PC-9 (cell line): ENCODE results near the gene MED26. TPM values are rescaled to one million over a fixed set of nuclear protein-coding genes. Genes with fewer than 3 reads are reported as not detected.
A peak's percentile ranks its signal among the peaks of the same experiment; 100 is the strongest.

Experiments used
- BruUV-seq: library from RNA; stranded (reverse); fragments of 400-500 nt; replicated peaks from 2 replicates; lab custom pipeline; 2021; lab: Mats Ljungman, UMichigan
- CTCF ChIA-PET: fragments of 300-600 bp; sonication (Branson Sonifier 250); formaldehyde crosslinking; loops from one replicate; lab custom pipeline; 2022; ENCODE audit warnings: antibody characterized with exemption; lab: Charles Lee
- POLR2A ChIA-PET: fragments of 300-600 bp; sonication (Branson Sonifier 250); formaldehyde crosslinking; loops from one replicate; lab custom pipeline; 2022; ENCODE audit warnings: antibody characterized with exemption; ENCODE audit not compliant: unreplicated experiment; lab: Charles Lee
- DNase-seq, 2 experiments: peaks; one replicate each; pipeline versions ENCODE4 v3.0.0 to v3.0.0-alpha.2; 2015 to 2022; ENCODE audit warnings: mixed read lengths in 1 of 2
- H2AFZ ChIP-seq: fragments of 200-600 bp; sonication (generic); 2 replicates; pipeline ENCODE4 v1.8.1; 2017; ENCODE audit warnings: antibody characterized with exemption
- H3F3A ChIP-seq: fragments of 200-600 bp; sonication (generic); 2 replicates; pipeline ENCODE4 v1.8.1; 2017; ENCODE audit warnings: antibody characterized with exemption, mild to moderate bottlenecking, low read depth; ENCODE audit not compliant: insufficient read depth
- H3K27ac ChIP-seq: fragments of 200-600 bp; sonication (generic); 2 replicates; pipeline ENCODE4 v1.6.1; 2016; ENCODE audit warnings: mixed run types
- H3K27me3 ChIP-seq: fragments of 200-600 bp; sonication (generic); 2 replicates; pipeline ENCODE4 v1.6.1; 2016; ENCODE audit warnings: low read depth, mixed run types; ENCODE audit not compliant: insufficient read depth
- H3K36me3 ChIP-seq: fragments of 200-600 bp; sonication (generic); 2 replicates; pipeline ENCODE4 v1.6.1; 2016; ENCODE audit warnings: low read depth, mixed run types
- H3K4me1 ChIP-seq: fragments of 200-600 bp; sonication (generic); replicated peaks from 2 replicates; pipeline ENCODE4 v1.6.1; 2016; ENCODE audit warnings: mixed run types; ENCODE audit not compliant: insufficient read depth
- H3K4me2 ChIP-seq: fragments of 200-600 bp; sonication (generic); 2 replicates; pipeline ENCODE4 v1.6.1; 2017; ENCODE audit warnings: mixed run types
- H3K4me3 ChIP-seq: fragments of 200-600 bp; sonication (generic); 2 replicates; pipeline ENCODE4 v1.6.1; 2016; ENCODE audit warnings: mixed run types
- H3K79me2 ChIP-seq: fragments of 200-600 bp; sonication (generic); 2 replicates; pipeline ENCODE4 v1.6.1; 2017; ENCODE audit warnings: low read depth, mixed run types
- H3K9me2 ChIP-seq: fragments of 200-600 bp; sonication (generic); 2 replicates; pipeline ENCODE4 v1.8.1; 2017; ENCODE audit warnings: mild to moderate bottlenecking; ENCODE audit not compliant: insufficient read depth
- H3K9me3 ChIP-seq: fragments of 200-600 bp; sonication (generic); 2 replicates; pipeline ENCODE4 v1.8.1; 2016; ENCODE audit warnings: low read depth; ENCODE audit not compliant: insufficient read depth
- H4K20me1 ChIP-seq: fragments of 200-600 bp; sonication (generic); 2 replicates; pipeline ENCODE4 v1.8.1; 2017; ENCODE audit not compliant: insufficient read depth
- CTCF ChIP-seq: fragments of 200-600 bp; sonication (generic); conservative IDR thresholded peaks from 2 replicates; pipeline ENCODE4 v1.6.1; 2017; ENCODE audit warnings: mixed run types, antibody characterized with exemption, mild to moderate bottlenecking, moderate library complexity
- EZH2 ChIP-seq: fragments of 200-600 bp; sonication (generic); IDR thresholded peaks from 2 replicates; pipeline ENCODE4 v1.8.0; 2017; ENCODE audit warnings: antibody characterized with exemption, low read depth
- intact Hi-C: fragments of 100-400 bp; cut with micrococcal nuclease; formaldehyde crosslinking; loops from one replicate; pipeline ENCODE4 v1.10.0; 2022; ENCODE audit not compliant: unreplicated experiment
- total RNA-seq: library from RNA; stranded (reverse); gene quantifications from 2 replicates; pipeline ENCODE4 v1.2.3, GENCODE V29; 2021

MED26 gene
- total RNA-seq, 1 experiment from 2014 or later = 11.9 TPM

GRCh38 chr19:16668176-16668575 is 40.2 kb upstream of the MED26 start:
- no peaks in the 10 kb centered on the region for H3K9me2 ChIP-seq
- no peak for DNase-seq
- POLR2A ChIA-PET = interaction anchor here (0.7 kb wide), 1 partner anchor 362 kb away, joined by 10 read pairs; no protein-coding TSS in a partner anchor
- no peaks in the 10 kb centered on the region for H3K9me3 ChIP-seq
- no peaks in the 10 kb centered on the region for H4K20me1 ChIP-seq
- H3K27ac ChIP-seq = no peak overlapping the region
- no peaks in the 10 kb centered on the region for H3K36me3 ChIP-seq
- H3K4me2 ChIP-seq = no peak overlapping the region
- CTCF ChIA-PET = no interaction called here
- no peak overlapping the region for H2AFZ ChIP-seq
- H3K4me1 ChIP-seq = peaks cover 8% of the 10 kb centered on the region; the same call in 1 of the 2 replicates
- H3K79me2 ChIP-seq = no peaks in the 10 kb centered on the region
- TF ChIP-seq EZH2 = no peak
- no peak for TF ChIP-seq CTCF
- BruUV-seq = no TSS peak
- no peak overlapping the region for H3K4me3 ChIP-seq
- intact Hi-C loops = no loop called here
- H3F3A ChIP-seq = no peaks in the 10 kb centered on the region
- H3K27me3 ChIP-seq = no peaks in the 10 kb centered on the region

DNA sequence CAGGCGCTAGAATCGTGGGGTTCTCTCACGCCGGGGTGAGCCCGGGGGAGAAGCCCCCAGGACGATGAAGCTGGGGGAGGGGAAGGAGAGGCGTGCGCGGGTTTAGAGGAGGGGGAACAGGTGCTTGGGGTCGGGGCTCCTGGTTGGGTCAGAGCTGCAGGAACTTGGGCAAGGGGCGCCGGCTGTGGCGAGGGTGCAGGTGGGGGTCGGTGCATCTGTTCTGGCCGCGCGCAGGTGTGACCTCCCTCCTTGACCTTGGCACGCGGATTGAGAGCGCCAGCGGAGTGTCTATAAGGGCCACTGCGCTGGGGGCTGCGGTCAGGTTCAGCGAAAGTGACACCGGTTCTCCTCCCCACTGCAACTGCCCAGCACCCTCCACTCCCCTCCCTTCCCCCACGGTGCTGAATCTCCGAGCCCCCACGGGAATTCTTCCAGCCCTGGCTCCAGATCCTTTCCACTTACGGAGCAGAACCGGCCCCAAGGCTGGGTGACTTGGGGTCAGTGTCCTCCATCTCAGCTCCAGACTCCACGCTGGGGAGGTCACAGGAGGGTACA is 33.6 kb upstream of the MED26 start:
- Histone ChIP-seq H3K4me1 (peaks cover 22% of the 10 kb centered on the region), H3K79me2 (peaks cover 31% of the 10 kb centered on the region), H2AFZ (peak overlapping the region; percentile 98), H3K4me3 (peak overlapping the region; percentile 92), H3K9me3 (no peaks in the 10 kb centered on the region), H4K20me1 (peaks cover 29% of the 10 kb centered on the region), H3K4me2 (peak overlapping the region; percentile 98), H3K27me3 (no peaks in the 10 kb centered on the region), H3K9me2 (no peaks in the 10 kb centered on the region), H3K36me3 (peaks cover 6% of the 10 kb centered on the region; the same call in 1 of the 2 replicates), H3F3A (peaks cover 5% of the 10 kb centered on the region; the same call in 1 of the 2 replicates), H3K27ac (no peak overlapping the region)
- DNase-seq = no peak
- ChIA-PET CTCF (interaction anchor here (0.6 to 0.7 kb wide), 2 partner anchors 10 to 52 kb away, joined by 3 to 6 read pairs; no protein-coding TSS in a partner anchor), POLR2A (interaction anchor here (0.6 kb wide), 1 partner anchor 54 kb away, joined by 3 read pairs; no protein-coding TSS in a partner anchor)
- intact Hi-C loops = no loop called here
- no TSS peak for BruUV-seq
- TF ChIP-seq EZH2 (no peak), CTCF (no peak)

GRCh38 chr19:16660763-16661479 is 32.9 kb upstream of the MED26 start, which contains the start of gene TMEM38A:
Gene TMEM38A, plus strand, starts transcription at chr19:16661139. Its CDS starts 79 bp downstream, at chr19:16661218.
- H3K9me2 ChIP-seq = no peaks in the 10 kb centered on the region

More at GRCh38 chr19:16660763-16661479, 32.9 kb upstream of the MED26 start, which contains the start of gene TMEM38A:
- H4K20me1 ChIP-seq = peaks cover 35% of the 10 kb centered on the region
- TF ChIP-seq CTCF (no peak), EZH2 (no peak)
- H3K36me3 ChIP-seq = peaks cover 7% of the 10 kb centered on the region; the same call in 1 of the 2 replicates
- peak in 1 of 2 experiments; percentile 80 for DNase-seq
- H2AFZ ChIP-seq = peak within 1 kb of the TSS; percentile 98
- ChIA-PET POLR2A (interaction anchor here (0.5 to 0.7 kb wide), 4 partner anchors 12 to 720 kb away, joined by 3 to 29 read pairs (median 4); no protein-coding TSS in a partner anchor), CTCF (interaction anchor here (0.6 kb wide), 2 partner anchors 45 to 53 kb away, joined by 4 to 6 read pairs; no protein-coding TSS in a partner anchor)
- peak within 1 kb of the TSS; percentile 40; the same call in 1 of the 2 replicates for H3K27ac ChIP-seq
- H3K4me2 ChIP-seq = peak within 1 kb of the TSS; percentile 98
- peaks cover 5% of the 10 kb centered on the region for H3F3A ChIP-seq
- peaks cover 37% of the 10 kb centered on the region for H3K79me2 ChIP-seq
- peak within 1 kb of the TSS; percentile 92 for H3K4me3 ChIP-seq
- H3K9me3 ChIP-seq = no peaks in the 10 kb centered on the region
- peaks cover 22% of the 10 kb centered on the region for H3K4me1 ChIP-seq
- intact Hi-C loops = no loop called here
- BruUV-seq = no TSS peak
- no peaks in the 10 kb centered on the region for H3K27me3 ChIP-seq
